HG03095 (cell line): ENCODE data around the gene THSD7B.

Experiments
- ATAC-seq: cut with Tn5 transposase; IDR thresholded peaks from one replicate; pipeline ENCODE4 v1.9.1; 2021; ENCODE audit warnings: moderate library complexity; ENCODE audit not compliant: unreplicated experiment

THSD7B gene

GRCh38 chr2:137185378-137186078 is 420.2 kb downstream of the THSD7B start:
- ATAC-seq: no peak

- ATAC-seq: no peak
Observed at GRCh38 chr2:137187216-137187615, 421.9 kb downstream of the THSD7B start.

GRCh38 chr2:137190411-137191195 is 425.3 kb downstream of the THSD7B start:
- ATAC-seq: no peak

GRCh38 chr2:137192366-137193310 is 427.3 kb downstream of the THSD7B start:
- ATAC-seq: no peak

GRCh38 chr2:137193401-137193800 is 428.1 kb downstream of the THSD7B start:
- ATAC-seq: no peak

- no peak for ATAC-seq
Observed at GRCh38 chr2:137194111-137194510, 428.8 kb downstream of the THSD7B start.

- no peak for ATAC-seq
Observed at GRCh38 chr2:137199751-137200150, 434.4 kb downstream of the THSD7B start.

GRCh38 chr2:137202318-137202717 is 437.0 kb downstream of the THSD7B start:
- ATAC-seq: no peak

- ATAC-seq: no peak
Observed at GRCh38 chr2:137205324-137205723, 440.0 kb downstream of the THSD7B start.

- no peak for ATAC-seq
Observed at GRCh38 chr2:137206069-137206468, 440.7 kb downstream of the THSD7B start.

- no peak for ATAC-seq
Observed at GRCh38 chr2:137207030-137207429, 441.7 kb downstream of the THSD7B start.

- ATAC-seq: no peak
Observed at GRCh38 chr2:137208431-137208891, 443.1 kb downstream of the THSD7B start.

- ATAC-seq: no peak
Observed at GRCh38 chr2:137210039-137210438, 444.7 kb downstream of the THSD7B start.

- no peak for ATAC-seq
Observed at GRCh38 chr2:137211761-137212160, 446.4 kb downstream of the THSD7B start.

GRCh38 chr2:137220438-137220993 is 455.2 kb downstream of the THSD7B start:
- no peak for ATAC-seq

GRCh38 chr2:137221797-137222492 is 456.6 kb downstream of the THSD7B start:
- ATAC-seq: peak; percentile 75

GRCh38 chr2:137223722-137224121 is 458.4 kb downstream of the THSD7B start:
- ATAC-seq: no peak

GRCh38 chr2:137228566-137228965 is 463.2 kb downstream of the THSD7B start:
- ATAC-seq: no peak

GRCh38 chr2:137229834-137230233 is 464.5 kb downstream of the THSD7B start:
- ATAC-seq: no peak

GRCh38 chr2:137231628-137232027 is 466.3 kb downstream of the THSD7B start:
- no peak for ATAC-seq
